Measurements from ENCODE around the gene PTGER2.
A peak's percentile ranks its signal among the peaks of the same experiment; 100 is the strongest.

The PTGER2 gene

DNA sequence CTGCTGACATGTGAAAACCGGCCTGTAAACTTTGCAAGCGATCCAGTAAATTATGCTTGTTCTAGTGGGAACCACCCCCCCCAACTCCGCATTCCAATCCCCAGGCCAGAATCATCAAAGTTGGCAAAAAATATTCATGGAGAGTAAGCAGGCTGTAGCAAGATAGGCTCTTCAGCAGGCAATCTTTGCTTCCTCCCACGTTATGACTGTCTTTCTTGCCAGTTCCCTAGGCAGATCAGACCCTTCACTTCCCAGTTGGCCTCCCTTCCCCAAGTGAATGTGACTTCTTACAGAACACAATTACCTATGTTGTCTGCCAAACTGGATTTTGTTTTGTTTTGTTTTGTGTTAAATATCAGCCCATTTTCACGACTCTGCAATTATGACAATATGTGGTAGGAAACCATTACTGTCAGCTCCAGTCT, 1.2 kb upstream of the PTGER2 start:
- ATAC-seq (ENCODE audit: insufficient read depth, low read depth) (no peak), DNase-seq (no peak)
- Histone ChIP-seq H3K4me1 (ENCODE audit: insufficient read depth, low read length) (peaks cover 85% of the 10 kb centered on the region), H3K4me2 (ENCODE audit: insufficient read depth, low read length) (peak overlapping the region; percentile 94), H3K27me3 (ENCODE audit: insufficient read depth, low read length, poor library complexity) (no peaks in the 10 kb centered on the region), H3K79me2 (ENCODE audit: insufficient read depth, low read length) (peaks cover 72% of the 10 kb centered on the region), H3K9ac (ENCODE audit: low read depth, low read length) (peak overlapping the region; percentile 83), H2AFZ (ENCODE audit: low read depth, low read length) (peak overlapping the region; percentile 70), H3K4me3 (ENCODE audit: low read depth in 1 of 2, low read length in 2 of 2) (peak overlapping the region; percentile 58 to 72), H3K9me3 (ENCODE audit: insufficient read depth, low read length, severe bottlenecking) (no peaks in the 10 kb centered on the region), H4K20me1 (ENCODE audit: insufficient read depth, low read length) (peaks cover 3% of the 10 kb centered on the region; the same call in 1 of the 2 replicates), H3K36me3 (ENCODE audit: insufficient read depth, low read length) (no peaks in the 10 kb centered on the region; the same call in 1 of the 2 replicates), H3K27ac (ENCODE audit: low read length) (peak overlapping the region; percentile 96)
- TF ChIP-seq EZH2 (IDR thresholded peaks at IDR 0.05; ENCODE audit: borderline replicate concordance, low read depth, low read length, severe bottlenecking): no peak
- TF ChIP-seq CTCF (IDR thresholded peaks at IDR 0.05; ENCODE audit: borderline replicate concordance, extremely low read depth, low read length, poor library complexity, severe bottlenecking): no peak

DNA sequence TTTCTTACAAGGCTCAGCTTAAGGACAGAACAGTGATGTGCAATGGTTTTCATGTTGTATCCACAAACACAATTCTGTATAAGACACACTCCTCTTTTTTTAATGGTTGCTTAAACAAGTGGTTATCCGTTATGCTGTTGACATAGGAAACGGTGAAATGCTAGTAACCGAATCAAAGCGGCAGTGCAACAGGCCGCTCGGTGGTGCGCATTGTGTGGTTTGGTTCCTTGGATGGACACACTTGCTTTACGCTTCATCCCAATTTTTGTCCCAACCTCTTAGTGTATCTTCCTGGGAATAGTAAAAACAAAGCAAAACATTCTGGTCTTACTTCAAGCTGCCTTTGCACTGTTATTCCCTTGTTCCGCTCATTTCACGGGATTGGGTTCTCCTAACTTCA, 650 bp upstream of the PTGER2 start:
- no peak for ATAC-seq (ENCODE audit: insufficient read depth, low read depth)
- no peak for TF ChIP-seq EZH2 (IDR thresholded peaks at IDR 0.05; ENCODE audit: borderline replicate concordance, low read depth, low read length, severe bottlenecking)
- TF ChIP-seq CTCF (IDR thresholded peaks at IDR 0.05; ENCODE audit: borderline replicate concordance, extremely low read depth, low read length, poor library complexity, severe bottlenecking): no peak
- H2AFZ ChIP-seq (ENCODE audit: low read depth, low read length): peak overlapping the region; percentile 70
- no peaks in the 10 kb centered on the region for H3K9me3 ChIP-seq (ENCODE audit: insufficient read depth, low read length, severe bottlenecking)
- H3K9ac ChIP-seq (ENCODE audit: low read depth, low read length): peak overlapping the region; percentile 83
- peak overlapping the region; percentile 58 to 72 for H3K4me3 ChIP-seq (ENCODE audit: low read depth in 1 of 2, low read length in 2 of 2)
- H3K4me1 ChIP-seq (ENCODE audit: insufficient read depth, low read length): peaks cover 90% of the 10 kb centered on the region
- no peaks in the 10 kb centered on the region for H3K27me3 ChIP-seq (ENCODE audit: insufficient read depth, low read length, poor library complexity)
- peaks cover 1% of the 10 kb centered on the region; the same call in 1 of the 2 replicates for H3K36me3 ChIP-seq (ENCODE audit: insufficient read depth, low read length)
- H3K79me2 ChIP-seq (ENCODE audit: insufficient read depth, low read length): peaks cover 75% of the 10 kb centered on the region
- peak overlapping the region; percentile 96 for H3K27ac ChIP-seq (ENCODE audit: low read length)
- DNase-seq: no peak
- peak overlapping the region; percentile 94 for H3K4me2 ChIP-seq (ENCODE audit: insufficient read depth, low read length)
- peaks cover 3% of the 10 kb centered on the region; the same call in 1 of the 2 replicates for H4K20me1 ChIP-seq (ENCODE audit: insufficient read depth, low read length)

- peak overlapping the region; percentile 83 for H3K9ac ChIP-seq (ENCODE audit: low read depth, low read length)
- ATAC-seq (ENCODE audit: insufficient read depth, low read depth): peak; percentile 30
- peak; percentile 43 for DNase-seq
- TF ChIP-seq EZH2 (IDR thresholded peaks at IDR 0.05; ENCODE audit: borderline replicate concordance, low read depth, low read length, severe bottlenecking) (no peak), CTCF (IDR thresholded peaks at IDR 0.05; ENCODE audit: borderline replicate concordance, extremely low read depth, low read length, poor library complexity, severe bottlenecking) (no peak)
- H3K9me3 ChIP-seq (ENCODE audit: insufficient read depth, low read length, severe bottlenecking): no peaks in the 10 kb centered on the region
- H3K4me2 ChIP-seq (ENCODE audit: insufficient read depth, low read length): peak overlapping the region; percentile 94
- H3K79me2 ChIP-seq (ENCODE audit: insufficient read depth, low read length): peaks cover 85% of the 10 kb centered on the region
- peaks cover 3% of the 10 kb centered on the region; the same call in 1 of the 2 replicates for H4K20me1 ChIP-seq (ENCODE audit: insufficient read depth, low read length)
- H3K27me3 ChIP-seq (ENCODE audit: insufficient read depth, low read length, poor library complexity): no peaks in the 10 kb centered on the region
- peak overlapping the region; percentile 96 for H3K27ac ChIP-seq (ENCODE audit: low read length)
- H3K36me3 ChIP-seq (ENCODE audit: insufficient read depth, low read length): peaks cover 7% of the 10 kb centered on the region; the same call in 1 of the 2 replicates
- peaks cover 94% of the 10 kb centered on the region for H3K4me1 ChIP-seq (ENCODE audit: insufficient read depth, low read length)
- peak overlapping the region; percentile 70 for H2AFZ ChIP-seq (ENCODE audit: low read depth, low read length)
- H3K4me3 ChIP-seq (ENCODE audit: low read depth in 1 of 2, low read length in 2 of 2): peak overlapping the region; percentile 58 to 72
Measured at GRCh38 chr14:52314595-52315354, 663 bp downstream of the PTGER2 start.
